ENCODE measurements around the gene CHERP.
"Not testable (repeated sequence)": the region's sequence is repeated elsewhere in the genome, so short reads cannot be mapped to it uniquely, and the experiment has no call there.

Gene CHERP

DNA sequence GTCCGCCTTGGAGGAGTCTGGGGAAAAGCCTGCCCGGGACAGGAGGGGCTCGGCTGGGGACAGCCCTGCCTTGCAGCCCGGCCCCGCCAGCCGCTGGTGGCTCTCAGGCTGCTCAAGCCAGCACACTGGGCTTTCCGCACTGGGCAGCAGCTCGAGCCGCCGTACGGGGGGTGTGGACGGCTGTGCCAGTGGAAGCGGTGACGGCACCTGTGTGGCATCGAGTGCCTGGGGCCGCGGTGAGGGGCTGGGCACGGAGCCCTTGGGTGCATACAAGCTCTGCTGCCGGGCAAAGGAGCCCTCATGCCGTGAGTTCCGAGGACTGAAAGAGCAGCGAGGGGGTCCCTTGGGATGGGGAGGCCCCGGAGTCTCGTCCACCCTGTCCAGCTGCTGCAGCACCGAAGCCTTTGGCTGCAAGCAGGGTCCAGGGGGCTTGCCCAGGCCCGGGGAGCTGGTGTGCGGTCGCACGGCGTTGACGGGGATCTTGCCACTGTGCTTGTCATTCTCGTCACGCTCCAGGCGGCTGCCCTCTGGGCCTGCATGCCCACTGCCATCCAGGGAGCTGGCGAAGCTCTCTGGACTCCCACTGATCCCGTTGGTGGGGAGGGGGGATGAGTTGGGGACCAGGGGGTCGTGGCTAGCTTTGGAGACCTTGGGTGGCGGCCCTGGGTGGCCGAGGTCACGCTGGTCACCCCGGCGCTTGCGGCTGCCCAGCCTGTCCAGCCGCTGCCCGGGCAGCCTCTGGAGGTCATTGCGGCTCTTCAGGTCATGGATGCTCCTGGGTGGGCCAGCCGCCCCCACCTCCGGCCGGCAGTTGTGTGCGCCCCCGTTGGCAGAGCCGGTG is 34.7 kb upstream of the CHERP start:
- DNase-seq (ENCODE audit: low read depth, low spot score), result no peak
- H3K27ac ChIP-seq, result no peak overlapping the region

DNA sequence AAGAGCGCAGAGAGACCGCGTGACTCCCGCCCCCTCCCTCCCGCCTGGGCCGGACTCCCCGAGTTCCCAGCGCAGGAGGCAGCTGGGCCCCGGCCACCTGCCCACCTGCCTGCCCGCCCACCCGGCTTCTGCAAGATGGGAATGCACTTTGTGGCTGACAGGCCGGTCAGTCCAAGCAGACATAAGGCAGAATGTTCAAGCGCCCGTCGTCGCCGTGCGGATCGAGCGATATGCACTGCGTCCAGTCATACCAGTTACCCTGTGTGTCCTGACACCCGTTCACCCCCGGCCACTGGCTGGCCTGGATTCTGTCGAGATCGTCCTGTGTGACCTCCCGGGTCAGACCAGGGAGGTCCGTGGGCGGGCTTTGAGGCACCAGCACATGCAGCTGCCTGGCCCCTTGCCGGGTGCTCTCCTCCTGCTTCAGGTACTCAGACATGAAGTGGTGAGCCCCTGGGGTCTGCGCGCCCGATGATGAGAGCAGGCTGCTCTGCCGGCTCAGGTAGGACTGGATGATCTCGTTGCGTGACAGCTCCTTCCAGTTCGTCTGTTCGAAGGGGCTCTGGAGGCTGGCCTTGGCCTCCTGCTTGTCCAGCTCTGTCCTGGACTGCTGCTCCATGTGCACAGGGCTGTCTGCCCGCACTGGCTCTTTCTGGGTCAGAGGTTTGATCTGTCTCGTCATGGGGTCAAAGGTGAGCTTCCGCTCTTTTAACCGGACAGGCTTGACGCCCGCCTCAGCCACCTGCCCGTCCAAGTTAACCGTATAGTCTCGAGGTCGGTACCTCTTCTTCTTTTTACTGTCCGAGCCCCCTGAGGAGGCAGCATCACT is 33.8 kb upstream of the CHERP start:
- no peak overlapping the region for H3K27ac ChIP-seq
- DNase-seq (ENCODE audit: low read depth, low spot score), result no peak

DNA sequence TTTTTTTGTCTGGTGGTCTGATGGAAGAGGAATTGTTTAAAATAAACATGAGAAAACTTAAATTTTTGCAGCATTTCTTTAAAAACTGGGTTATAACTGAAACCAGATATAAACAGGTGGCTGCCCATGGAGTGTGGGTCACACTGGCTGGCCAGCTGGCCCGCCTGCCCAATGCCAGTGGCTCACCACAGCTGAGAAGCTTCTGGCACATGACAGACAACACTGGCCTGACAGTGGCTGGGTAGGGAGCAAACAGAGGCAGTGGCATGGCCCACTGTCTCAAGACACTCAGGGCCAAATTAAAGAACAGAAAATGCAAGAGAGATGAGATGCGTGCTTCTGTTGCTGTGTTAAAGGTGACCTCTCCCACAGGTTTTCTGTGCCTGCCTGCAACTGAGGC is 33.0 kb upstream of the CHERP start:
- H3K27ac ChIP-seq, result no peak overlapping the region
- no peak for DNase-seq (ENCODE audit: low read depth, low spot score)

DNA sequence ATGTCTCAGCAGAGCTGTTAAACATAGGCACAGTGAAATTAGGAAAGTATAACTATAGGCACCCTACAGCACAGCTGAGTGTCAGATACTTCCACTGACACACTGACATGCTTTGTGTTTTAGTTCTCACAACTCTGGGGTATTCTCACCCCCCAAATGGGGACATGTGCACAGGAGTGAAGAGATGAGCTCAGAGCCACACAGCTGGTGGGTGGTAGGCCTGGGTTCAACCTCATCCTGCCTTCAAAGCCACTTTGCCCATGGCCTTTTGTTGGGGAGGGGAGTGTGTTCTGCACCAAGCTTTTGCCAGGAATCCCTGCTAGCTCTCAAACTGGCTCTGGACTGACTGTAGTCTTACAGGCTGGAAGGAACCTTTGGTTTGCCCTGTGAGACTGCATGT is 31.7 kb upstream of the CHERP start:
- H3K27ac ChIP-seq, result no peak overlapping the region
- DNase-seq (ENCODE audit: low read depth, low spot score), result no peak

DNA sequence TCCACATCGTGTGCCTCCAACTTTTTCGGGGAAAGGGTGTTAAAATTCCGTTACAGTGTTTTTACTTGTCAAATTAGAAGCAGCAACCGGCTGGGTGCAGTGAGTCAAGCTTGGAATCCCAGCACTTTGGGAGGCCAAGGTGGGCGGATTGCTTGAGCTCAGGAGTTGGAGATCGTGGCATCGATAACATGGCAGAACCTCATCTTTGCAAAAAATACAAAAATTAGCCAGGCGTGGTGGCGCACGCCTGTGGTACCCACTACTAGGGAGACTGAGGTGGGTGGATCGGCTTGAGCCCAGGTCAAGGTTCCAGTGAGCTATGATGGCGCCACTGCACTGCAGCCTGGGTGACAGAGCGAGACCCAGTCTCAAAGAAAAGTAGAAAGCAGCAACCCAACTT is 31.1 kb upstream of the CHERP start:
- DNase-seq (ENCODE audit: low read depth, low spot score), result no peak
- peak overlapping the region; percentile 88 for H3K27ac ChIP-seq

DNA sequence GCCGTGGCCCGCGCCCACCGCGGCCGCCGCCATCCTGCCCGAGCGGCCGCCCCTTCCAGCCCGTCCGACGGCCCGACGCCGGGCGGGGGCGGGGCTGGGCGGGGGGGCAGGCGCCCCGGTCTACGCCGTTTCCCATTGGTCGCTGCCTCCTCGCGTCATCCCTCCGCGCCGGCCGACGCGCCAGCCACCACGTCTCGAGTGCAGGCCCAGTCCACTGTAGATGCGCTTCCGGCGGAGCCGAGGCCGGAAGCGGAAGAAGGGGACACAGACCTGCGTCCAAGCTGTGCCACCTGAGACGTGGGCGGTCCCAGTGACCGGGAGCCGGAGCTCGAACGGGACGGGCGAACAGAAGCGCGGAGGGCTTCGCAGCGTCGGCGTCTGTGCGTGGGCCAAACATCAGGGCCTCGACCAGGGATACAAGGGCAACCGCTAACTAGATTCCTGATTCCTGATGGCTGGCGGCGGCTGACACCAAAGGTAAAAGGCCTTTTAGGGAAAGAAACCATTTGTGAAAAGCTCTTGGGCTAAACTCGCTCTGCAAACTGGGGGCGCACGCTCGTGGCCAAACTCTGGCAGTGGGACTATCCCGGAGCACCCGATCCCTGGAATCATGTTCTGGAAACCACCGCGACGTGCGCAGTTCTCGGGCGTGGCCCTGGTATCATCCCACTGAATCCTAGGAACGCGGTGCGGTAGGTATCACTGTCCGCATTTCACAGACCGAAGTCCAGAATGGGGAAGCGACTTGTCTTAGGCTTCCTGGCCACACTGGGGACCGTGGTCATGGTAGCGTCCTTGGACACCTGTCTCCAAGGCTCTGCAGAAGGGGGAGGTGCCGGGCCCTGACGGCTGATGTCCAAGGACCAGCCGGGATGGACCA is 30.3 kb upstream of the CHERP start, which contains the start of gene SLC35E1:
TSS of gene SLC35E1 (minus strand) at position 84 of the 880 bp plus-strand sequence. CDS start at position 33, 51 bp downstream.
- peak within 1 kb of the TSS; percentile 88 for H3K27ac ChIP-seq
- DNase-seq (ENCODE audit: low read depth, low spot score), result peak; percentile 80

DNA sequence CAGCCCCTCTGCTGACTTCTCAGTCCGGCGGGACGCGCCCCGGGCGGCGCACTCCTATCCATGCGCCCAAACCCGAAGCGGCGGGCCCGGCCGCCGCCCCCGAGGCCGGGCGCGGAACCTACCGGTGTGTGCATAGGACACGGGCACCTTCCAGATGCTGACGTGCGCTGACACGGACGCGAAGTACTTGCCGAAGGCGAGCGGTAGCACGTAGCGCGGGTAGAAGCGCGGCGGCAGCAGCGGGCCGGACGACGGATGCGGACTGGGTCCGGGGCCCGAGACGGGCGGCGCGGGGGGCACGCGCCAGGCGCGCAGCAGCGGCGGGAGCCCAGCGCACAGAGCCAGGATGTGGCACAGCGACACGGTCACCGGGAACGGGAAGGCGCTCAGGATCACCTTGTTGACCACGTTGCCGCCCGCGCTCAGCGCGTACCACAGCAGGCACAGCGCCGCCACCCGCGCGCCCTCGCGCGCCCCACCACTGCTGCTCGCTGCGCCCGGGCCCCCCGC is 29.6 kb upstream of the CHERP start:
- peak overlapping the region; percentile 88 for H3K27ac ChIP-seq
- no peak for DNase-seq (ENCODE audit: low read depth, low spot score)

DNA sequence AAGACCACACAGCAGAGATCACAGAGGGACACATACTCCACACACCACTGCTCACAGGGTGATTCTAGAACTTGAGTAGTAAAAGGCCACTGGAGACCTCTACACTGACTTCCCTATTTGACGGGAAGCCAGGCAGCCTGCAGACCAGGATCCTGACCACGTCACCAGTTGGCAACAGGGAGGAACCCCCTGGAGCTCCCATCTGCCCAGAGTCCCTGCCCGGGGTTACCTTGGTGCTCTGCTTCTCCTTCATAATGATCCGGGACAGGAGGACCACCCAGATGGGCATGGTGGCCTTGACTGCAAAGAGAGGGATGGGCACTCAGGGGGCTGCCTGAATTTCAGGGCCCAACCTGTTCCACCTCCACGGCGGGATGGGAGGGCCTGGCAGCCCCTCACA is 29.0 kb upstream of the CHERP start:
- peak overlapping the region; percentile 88 for H3K27ac ChIP-seq
- no peak for DNase-seq (ENCODE audit: low read depth, low spot score)

DNA sequence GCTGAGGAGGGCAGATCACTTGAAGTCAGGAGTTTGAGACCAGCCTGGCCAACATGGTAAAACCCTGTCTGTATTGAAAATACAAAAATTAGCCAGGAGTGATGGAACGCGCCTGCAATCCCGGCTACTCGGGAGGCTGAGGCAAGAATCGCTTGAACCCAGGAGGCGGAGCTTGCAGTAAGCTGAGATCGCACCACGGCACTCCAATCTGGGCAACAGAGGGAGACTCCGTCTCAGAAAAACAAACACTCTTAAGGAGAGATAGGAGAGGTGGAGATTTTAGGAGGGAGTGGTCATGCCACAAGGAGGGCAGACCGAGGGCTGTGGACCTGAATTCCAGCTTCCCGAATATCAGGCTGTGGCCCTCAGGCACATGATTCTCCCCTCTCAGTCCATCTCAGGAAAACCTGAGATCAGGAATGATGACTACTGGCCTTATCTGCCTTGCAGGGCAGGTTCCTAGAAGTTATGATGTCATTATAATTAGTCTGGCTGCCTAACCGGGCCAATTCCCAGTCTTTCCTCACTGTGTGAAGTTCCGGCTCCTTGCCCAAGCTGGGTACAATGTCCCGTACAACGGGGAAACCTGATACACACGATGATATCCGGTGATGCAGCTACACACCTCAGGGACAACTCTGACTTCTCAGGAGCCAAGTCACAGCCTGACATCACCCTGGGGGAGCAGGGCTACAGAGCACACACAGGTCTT is 27.5 kb upstream of the CHERP start:
- H3K27ac ChIP-seq, result peak overlapping the region; percentile 88

DNA sequence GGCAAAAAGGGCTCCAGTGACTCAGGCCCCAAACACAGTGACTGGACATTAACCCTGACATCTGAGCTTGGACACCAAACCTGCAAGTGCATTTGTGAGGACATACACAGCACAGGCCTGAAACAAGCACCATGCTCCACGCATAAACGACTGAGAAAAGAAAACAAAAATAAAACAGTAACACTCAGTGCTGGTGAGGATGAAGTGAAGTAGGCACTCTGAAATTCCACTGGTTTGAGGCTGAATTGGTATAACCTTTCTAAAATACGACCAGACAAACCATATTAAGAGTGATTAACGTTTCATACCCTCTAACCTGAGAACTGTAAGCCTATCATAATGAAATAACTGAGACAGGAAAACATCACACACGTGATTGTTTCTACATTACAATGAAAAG is 24.5 kb upstream of the CHERP start:
- DNase-seq (ENCODE audit: low read depth, low spot score), result no peak
- H3K27ac ChIP-seq, result no peak overlapping the region

More for the DNA sequence above, 27.5 kb upstream of the CHERP start:
- no peak for DNase-seq (ENCODE audit: low read depth, low spot score)

DNA sequence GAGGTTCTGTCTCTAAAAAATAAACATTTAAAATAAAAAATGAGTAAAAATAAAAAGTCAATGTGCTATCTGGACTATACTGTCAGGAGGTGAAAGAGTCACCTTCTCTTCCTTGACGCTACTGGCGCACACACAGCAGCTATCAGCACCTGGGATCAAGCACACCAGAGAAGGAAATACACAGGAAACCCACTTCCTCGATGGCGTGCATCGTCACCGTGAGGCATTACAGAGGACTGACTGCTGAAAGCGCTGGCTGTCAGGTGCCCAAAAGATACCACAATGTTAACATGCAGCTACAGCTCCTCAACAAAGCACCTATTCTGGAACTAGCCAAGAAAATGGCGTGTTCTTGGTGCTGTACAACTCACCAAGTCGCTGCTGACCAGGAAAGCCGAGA is 23.9 kb upstream of the CHERP start:
- no peak for DNase-seq (ENCODE audit: low read depth, low spot score)
- H3K27ac ChIP-seq, result no peak overlapping the region

DNA sequence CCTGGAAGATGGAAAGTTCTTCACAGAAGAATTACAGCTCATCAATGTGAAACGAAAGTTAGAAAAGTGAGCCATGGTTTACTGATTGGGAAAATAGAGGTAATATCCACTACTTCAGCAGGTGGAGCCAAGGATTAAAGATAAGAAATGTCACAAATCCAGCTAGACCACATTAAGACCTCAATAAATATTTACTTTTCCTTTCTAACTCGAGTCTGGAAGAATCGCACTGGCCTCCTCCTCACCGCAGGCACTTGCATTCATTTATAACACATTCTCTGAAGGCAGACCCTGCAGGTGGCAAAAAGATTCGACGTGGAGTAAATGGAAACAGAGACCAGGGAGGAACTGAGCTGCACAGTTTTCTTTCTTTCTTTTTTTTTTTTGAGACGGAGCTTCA is 22.6 kb upstream of the CHERP start:
- H3K27ac ChIP-seq, result no peak overlapping the region
- DNase-seq (ENCODE audit: low read depth, low spot score), result no peak

DNA sequence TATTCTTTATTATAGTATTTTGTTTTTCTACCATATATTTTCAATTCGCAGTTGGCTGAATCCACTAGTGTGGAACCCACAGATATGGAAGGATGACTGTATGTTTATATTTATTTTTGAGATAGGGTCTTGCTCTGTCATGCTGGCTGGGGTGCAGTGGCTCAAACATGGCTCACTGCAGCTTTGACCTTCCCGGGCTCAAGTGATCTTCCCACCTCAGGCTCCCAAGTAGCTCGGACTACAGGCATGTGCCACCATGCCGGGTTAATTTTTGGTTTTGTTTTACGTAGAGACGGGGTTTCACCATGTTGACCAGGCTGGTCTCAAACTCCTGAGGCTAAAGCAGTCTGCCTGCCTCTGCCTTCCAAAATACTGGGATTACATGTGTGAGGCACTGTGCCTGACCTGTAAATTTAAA is 20.4 kb upstream of the CHERP start:
- H3K27ac ChIP-seq, result no peak overlapping the region
- no peak for DNase-seq (ENCODE audit: low read depth, low spot score)

DNA sequence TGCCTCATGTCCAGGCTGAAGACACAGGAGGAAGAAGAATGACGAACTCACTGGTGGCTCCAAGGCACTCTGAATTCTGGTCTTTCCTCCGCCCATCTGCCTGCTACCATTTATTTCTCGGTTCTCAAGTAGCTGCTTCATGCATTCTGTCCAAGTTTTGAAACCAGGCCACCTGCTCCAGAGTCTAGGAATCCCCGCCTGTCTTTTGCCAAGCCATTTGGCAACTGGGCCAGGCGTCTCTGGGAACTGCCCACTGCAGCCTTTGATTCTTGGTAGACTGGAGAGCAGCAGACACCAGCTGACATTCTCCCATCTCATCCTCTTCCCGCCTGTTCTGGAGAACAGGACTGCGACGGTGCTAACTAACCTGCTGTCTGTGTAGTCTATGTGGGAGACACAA is 19.1 kb upstream of the CHERP start:
- H3K27ac ChIP-seq, result no peak overlapping the region
- no peak for DNase-seq (ENCODE audit: low read depth, low spot score)

DNA sequence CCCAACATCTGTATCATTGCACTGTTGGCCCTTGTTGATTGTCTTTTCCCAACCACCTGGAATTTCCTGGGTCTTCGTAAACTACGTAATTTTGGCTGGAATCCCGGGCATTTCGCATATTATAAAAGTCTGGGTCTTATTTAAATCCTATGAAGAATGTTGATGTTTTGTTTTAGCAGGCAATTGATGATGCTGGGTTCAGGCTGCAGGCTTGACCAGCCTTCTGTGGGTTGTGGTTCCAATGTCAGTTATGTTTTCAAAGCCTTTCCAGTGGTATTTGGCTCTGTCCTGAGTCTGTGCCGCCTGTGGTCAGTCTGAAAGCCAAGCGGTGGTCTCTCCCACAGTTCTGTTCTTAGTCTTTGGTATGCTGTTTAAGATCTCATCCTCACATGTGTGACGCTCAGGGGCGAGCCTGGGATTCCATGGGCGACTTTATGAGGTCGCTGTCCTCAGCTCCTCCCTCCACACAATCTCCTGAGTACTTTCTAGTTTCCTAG is 17.6 kb upstream of the CHERP start:
- no peak for DNase-seq (ENCODE audit: low read depth, low spot score)
- no peak overlapping the region for H3K27ac ChIP-seq

DNA sequence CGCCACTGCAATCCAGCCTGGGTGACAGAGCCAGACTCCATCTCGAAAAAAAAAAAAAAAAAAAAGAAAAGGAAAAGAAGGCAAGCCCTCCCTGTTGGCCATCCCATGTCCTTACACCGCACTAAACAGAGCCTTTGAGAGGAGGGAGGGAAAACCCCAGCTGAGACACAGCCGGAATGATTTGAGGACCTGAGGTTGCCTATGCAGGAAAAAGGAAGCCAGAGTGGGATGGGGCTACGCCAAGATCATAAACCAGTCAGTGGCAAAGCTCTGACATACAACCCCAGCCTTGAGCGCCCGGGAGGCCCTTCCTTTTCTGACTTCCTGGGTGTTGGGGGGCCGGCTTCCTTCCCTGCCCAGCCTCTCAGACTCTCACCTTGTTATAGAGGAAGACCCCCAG is 12.5 kb upstream of the CHERP start:
- DNase-seq (ENCODE audit: low read depth, low spot score), result no peak
- no peak overlapping the region for H3K27ac ChIP-seq

DNA sequence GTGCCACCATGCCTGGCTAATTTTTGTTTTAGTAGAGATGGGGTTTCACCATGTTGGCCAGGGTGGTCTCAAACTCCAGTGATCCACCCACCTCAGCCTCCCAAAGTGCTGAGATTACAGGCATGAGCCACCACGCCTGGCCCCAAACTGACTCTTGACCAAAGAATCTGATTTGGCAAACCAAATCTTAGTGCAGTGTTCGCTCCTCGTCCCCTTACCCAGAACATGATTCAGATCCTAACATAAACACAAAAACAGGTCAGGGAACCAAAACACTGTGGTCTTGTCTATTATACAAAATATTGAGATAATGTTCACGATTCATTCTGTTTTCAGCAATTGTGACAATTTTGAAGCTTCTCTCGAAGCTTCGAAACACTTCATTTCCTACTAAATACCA is 9.7 kb upstream of the CHERP start:
- not testable (repeated sequence) for DNase-seq (ENCODE audit: low read depth, low spot score)

DNA sequence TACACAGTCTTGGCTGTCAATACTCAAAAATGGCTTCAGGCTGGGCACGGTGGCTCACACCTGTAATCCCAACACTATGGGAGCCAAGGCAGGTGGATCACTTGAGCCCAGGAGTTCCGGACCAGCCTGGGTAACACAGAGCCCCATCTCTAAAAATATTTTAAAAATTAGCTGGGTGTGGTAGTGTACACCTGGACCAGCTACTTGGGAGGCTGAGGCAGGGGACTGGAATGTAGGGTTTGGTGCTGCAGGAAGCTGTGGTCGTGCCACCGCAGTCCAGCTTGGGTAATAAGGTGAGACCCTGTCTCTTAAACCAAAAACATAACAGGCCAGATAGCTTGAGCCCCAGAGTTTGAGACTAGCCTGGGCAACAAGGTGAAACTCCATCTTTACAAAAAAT is 6.7 kb upstream of the CHERP start:
- DNase-seq (ENCODE audit: low read depth, low spot score), result no peak
- peak overlapping the region; percentile 55 for H3K27ac ChIP-seq

More for the DNA sequence above, 9.7 kb upstream of the CHERP start:
- not testable (repeated sequence) for H3K27ac ChIP-seq

DNA sequence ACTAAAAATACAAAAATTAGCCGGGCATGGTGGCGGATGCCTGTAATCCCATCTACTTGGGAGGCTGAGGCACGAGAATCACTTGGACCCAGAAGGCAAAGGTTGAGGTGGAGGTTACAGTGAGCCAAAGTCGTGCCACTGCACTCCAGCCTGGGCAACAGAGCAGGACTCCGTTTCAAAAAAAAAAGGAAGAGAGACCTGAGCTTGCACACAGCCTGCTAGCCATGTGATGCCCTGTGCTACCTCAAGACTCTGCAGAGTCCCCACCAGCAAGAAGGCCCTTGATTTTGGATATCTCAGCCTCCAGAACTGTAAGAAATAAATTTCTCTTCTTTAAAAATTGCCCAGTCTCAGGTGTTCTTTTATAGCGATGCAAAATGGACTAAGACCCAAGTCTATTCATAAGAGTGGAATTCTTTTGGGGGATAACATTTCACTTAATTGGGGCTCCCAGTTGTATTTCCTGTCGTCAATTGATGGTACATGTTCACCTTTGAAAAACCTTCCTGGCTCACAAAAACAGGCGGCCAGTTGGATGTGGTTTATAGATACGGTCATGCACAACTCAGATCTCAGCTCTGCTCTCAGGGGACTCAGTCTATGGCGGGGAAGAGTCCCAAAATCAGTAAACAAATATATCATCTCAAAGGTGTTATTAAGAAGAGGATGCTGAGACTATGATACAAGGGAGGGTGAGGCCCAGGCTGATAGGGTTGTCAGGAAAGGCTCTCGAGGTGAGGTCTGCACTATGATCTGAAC is 2.4 kb upstream of the CHERP start:
- no peak overlapping the region for H3K27ac ChIP-seq
- no peak for DNase-seq (ENCODE audit: low read depth, low spot score)
